ENCODE data around the gene SMARCA2.

SMARCA2 gene

GRCh38 chr9:2083479-2083878 lies 68.3 kb downstream of the SMARCA2 start:
- TF ChIP-seq CTCF (conservative IDR thresholded peaks at IDR 0.05; ENCODE audit: low read depth), result no peak
- no peak for DNase-seq (ENCODE audit: low spot score)
- H3K27ac ChIP-seq, result no peak overlapping the region
- POLR2A ChIA-PET (ENCODE audit: low non-redundant PET), result no interaction called here
- CTCF ChIA-PET, result no interaction called here

- TF ChIP-seq CTCF (conservative IDR thresholded peaks at IDR 0.05; ENCODE audit: low read depth), result no peak
- no peak for DNase-seq (ENCODE audit: low spot score)
- H3K27ac ChIP-seq, result no peak overlapping the region
- CTCF ChIA-PET, result no interaction called here
- POLR2A ChIA-PET (ENCODE audit: low non-redundant PET), result no interaction called here
Measured at GRCh38 chr9:2085716-2086115, 70.6 kb downstream of the SMARCA2 start.

DNA sequence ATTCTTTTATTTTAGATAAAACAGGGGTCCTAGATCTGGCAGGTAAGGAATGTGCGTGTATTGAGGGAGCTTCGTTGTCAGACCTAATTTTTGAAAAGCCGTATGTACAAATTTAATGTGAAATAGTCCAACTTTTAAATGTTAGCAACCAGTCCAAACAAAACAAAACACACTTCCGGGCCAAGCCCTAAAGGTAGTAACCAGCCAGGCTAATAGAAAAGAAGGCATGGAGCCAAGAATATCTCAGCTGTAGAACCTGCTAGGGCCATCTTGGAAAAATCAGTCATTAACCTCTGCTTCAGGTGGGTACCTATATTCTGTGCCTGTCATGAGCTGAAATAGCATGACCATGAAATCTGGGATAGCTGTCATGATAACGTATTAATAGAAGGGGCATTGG lies 71.0 kb downstream of the SMARCA2 start:
- H3K27ac ChIP-seq, result no peak overlapping the region
- TF ChIP-seq CTCF (conservative IDR thresholded peaks at IDR 0.05; ENCODE audit: low read depth), result no peak
- DNase-seq (ENCODE audit: low spot score), result no peak
- ChIA-PET POLR2A (ENCODE audit: low non-redundant PET) (no interaction called here), CTCF (no interaction called here)

- ChIA-PET CTCF (interaction anchor here (0.7 to 0.8 kb wide), 2 partner anchors 31 to 1634 kb away, joined by 3 read pairs; no protein-coding TSS in a partner anchor), POLR2A (ENCODE audit: low non-redundant PET) (no interaction called here)
- no peak for DNase-seq (ENCODE audit: low spot score)
- no peak for TF ChIP-seq CTCF (conservative IDR thresholded peaks at IDR 0.05; ENCODE audit: low read depth)
- H3K27ac ChIP-seq, result no peak overlapping the region
Measured at GRCh38 chr9:2086971-2087370, 71.8 kb downstream of the SMARCA2 start.

GRCh38 chr9:2087500-2088313 lies 72.6 kb downstream of the SMARCA2 start:
- CTCF ChIA-PET, result interaction anchor here (0.7 to 0.8 kb wide), 2 partner anchors 32 to 1633 kb away, joined by 3 read pairs; no protein-coding TSS in a partner anchor

More at GRCh38 chr9:2087500-2088313, 72.6 kb downstream of the SMARCA2 start:
- POLR2A ChIA-PET (ENCODE audit: low non-redundant PET), result no interaction called here
- DNase-seq (ENCODE audit: low spot score), result peak; percentile 30
- H3K27ac ChIP-seq, result no peak overlapping the region
- TF ChIP-seq CTCF (conservative IDR thresholded peaks at IDR 0.05; ENCODE audit: low read depth), result peak; percentile 51; the same call in 1 of the 2 replicates
